Ovary (tissue), 9 donors: ENCODE results near the gene TNS3. TPM values are rescaled to one million over a fixed set of nuclear protein-coding genes. Genes with fewer than 3 reads are reported as not detected.

Experiments
- DNase-seq, 5 donors: peaks; one replicate each; pipeline ENCODE4 v3.0.0-alpha.2; 2019 to 2020
- H3K27ac ChIP-seq, 2 donors: fragments of 200-600 bp; one replicate each; pipeline versions ENCODE4 v1.5.1 to v1.8.0; 2019 to 2022
- H3K27me3 ChIP-seq: fragments of 200-600 bp; one replicate; pipeline ENCODE4 v1.8.0; 2022
- H3K36me3 ChIP-seq: fragments of 200-600 bp; sonication (generic); one replicate; pipeline ENCODE4 v1.5.1; 2019
- H3K4me1 ChIP-seq: one replicate; pipeline ENCODE4 v1.8.1; 2013; ENCODE audit warnings: mild to moderate bottlenecking, moderate library complexity; ENCODE audit not compliant: insufficient read depth
- H3K4me3 ChIP-seq: fragments of 200-600 bp; sonication (generic); one replicate; pipeline ENCODE4 v1.5.1; 2017
- H3K9me3 ChIP-seq, 2 donors: fragments of 200-600 bp in 1 of 2; sonication (generic) in 1 of 2; one replicate each; pipeline versions ENCODE4 v1.5.1 to v1.8.1; 2013 to 2019; ENCODE audit warnings: mild to moderate bottlenecking in 1 of 2, moderate library complexity in 1 of 2
- EP300 ChIP-seq: sonication (generic); formaldehyde crosslinking; IDR thresholded peaks from one replicate; pipeline ENCODE4 v1.6.1; 2017; ENCODE audit warnings: antibody characterized with exemption
- POLR2A ChIP-seq: fragments of 450-650 bp; IDR thresholded peaks from one replicate; pipeline ENCODE4 v1.6.1; 2017; ENCODE audit warnings: antibody characterized with exemption, mild to moderate bottlenecking, moderate library complexity
- WGBS, 3 donors: extraction: QIAGEN DNeasy Blood & Tissue Kit in 1 of 3; methylation state at CpG; one replicate each; pipeline versions ENCODE4 v1.1.5 to v1.1.7; 2013 to 2017; 5-methylcytosine and 5-hydroxymethylcytosine counted together
- intact Hi-C, 4 donors: fragments of 100-400 bp; cut with DNase I; formaldehyde crosslinking; loops; one replicate each; pipeline versions ENCODE4 v1.11.0 to v1.15.1; 2022 to 2023
- polyA plus RNA-seq, 2 donors: library from polyadenylated mRNA; stranded (reverse); fragments of 200-250 nt in 1 of 2; fragments of 350-450 nt in 1 of 2; fragmentation: Illumina TruSeq in 1 of 2; extraction: RNeasy Lipid Tissue Mini Kit (QIAGEN cat#74804) in 1 of 2; gene quantifications; one replicate each; pipeline ENCODE4 v1.2.3, GENCODE V29; 2013 to 2014
- total RNA-seq, 7 donors: library from RNA; depleted of rRNA in 2 of 7; stranded (reverse); fragments of >200 nt in 2 of 7; fragmentation: NEBNext Ultra II Directional in 3 of 7; extraction: Animal tissue kit (Norgen Biotek cat#: 25700) in 3 of 7; gene quantifications; one replicate each; pipeline versions ENCODE4 v1.1.0 to v1.2.4, GENCODE V29; 2016 to 2023
- TF ChIP-seq, protein P1 (sequence below), 3 donors: fragments of 450-650 bp in 2 of 3; fragments of 200-600 bp in 1 of 3; IDR thresholded peaks; one replicate each; pipeline versions ENCODE4 v1.5.1 to v1.8.0; 2016 to 2022; ENCODE audit warnings: antibody characterized with exemption in 3 of 3, mild to moderate bottlenecking in 1 of 3
- donor health status: DM: no; HTN: no; CAD: no; lungs with moderate emphysema.
- donor health status: DM: no; HTN: no; CAD: no.
- donor health status: Bipolar disorder and iron deficiency.
- donor health status: DM: yes; HTN: yes; CAD: no.
- donor health status: DM: no; HTN: no; CAD: no.
- donor health status: DM: yes; HTN: yes; CAD: no.

TNS3 gene
- total and polyA plus RNA-seq, 9 donors = 36.6 to 137 (median 91.3) TPM

DNA sequence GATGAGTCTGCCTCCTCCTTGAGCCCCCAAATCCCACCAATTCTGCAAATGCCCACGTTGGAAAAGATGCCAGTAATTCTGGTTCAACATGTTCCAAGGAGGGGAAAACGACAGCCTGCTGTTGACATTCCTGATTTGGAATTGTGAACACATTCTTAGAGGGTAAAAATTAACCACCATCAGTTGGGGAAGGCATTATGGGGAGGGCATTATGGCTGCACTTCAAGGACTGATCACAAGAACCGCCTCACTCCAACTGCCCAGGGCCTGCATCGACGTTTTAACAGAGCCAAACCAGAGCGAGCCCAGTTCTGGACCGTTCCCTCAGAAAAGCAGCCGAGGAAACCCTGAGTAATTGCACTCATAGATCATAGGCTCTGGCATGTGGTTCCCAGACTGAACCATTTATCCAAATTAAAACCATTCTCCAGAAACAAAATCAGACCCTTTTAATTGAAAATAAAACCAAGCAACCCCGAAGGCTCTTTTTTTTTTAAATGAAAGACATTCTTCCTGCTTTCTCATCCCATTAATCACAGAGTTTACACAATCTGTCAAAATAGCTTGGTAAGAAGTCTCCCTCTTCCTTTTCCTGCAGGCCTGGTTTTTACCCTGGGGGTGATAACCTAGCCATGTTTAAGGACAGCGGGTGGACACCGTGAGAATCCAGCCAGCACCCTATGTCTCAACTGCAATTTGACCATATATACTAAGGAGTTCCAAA lies 8.0 kb downstream of the TNS3 start:
- H3K27ac ChIP-seq = peak overlapping the region in 1 of 2 donors; percentile 55
- no peaks in the 10 kb centered on the region for H3K27me3 ChIP-seq
- WGBS, 3 donors = 3 to 4% (median 4%) methylated on average over 11 of the region's 11 CpGs
- no peaks in the 10 kb centered on the region for H3K9me3 ChIP-seq
- H3K36me3 ChIP-seq = no peaks in the 10 kb centered on the region
- H3K4me3 ChIP-seq = no peak overlapping the region
- peaks cover 46% of the 10 kb centered on the region for H3K4me1 ChIP-seq
- intact Hi-C loops = loop anchor here in 2 of 4 donors (5.0 to 10.0 kb wide), 4 partner anchors 37 to 299 kb away; no protein-coding TSS in a partner anchor
- TF ChIP-seq EP300 (no peak), POLR2A (no peak)
- TF ChIP-seq, protein P1, sequence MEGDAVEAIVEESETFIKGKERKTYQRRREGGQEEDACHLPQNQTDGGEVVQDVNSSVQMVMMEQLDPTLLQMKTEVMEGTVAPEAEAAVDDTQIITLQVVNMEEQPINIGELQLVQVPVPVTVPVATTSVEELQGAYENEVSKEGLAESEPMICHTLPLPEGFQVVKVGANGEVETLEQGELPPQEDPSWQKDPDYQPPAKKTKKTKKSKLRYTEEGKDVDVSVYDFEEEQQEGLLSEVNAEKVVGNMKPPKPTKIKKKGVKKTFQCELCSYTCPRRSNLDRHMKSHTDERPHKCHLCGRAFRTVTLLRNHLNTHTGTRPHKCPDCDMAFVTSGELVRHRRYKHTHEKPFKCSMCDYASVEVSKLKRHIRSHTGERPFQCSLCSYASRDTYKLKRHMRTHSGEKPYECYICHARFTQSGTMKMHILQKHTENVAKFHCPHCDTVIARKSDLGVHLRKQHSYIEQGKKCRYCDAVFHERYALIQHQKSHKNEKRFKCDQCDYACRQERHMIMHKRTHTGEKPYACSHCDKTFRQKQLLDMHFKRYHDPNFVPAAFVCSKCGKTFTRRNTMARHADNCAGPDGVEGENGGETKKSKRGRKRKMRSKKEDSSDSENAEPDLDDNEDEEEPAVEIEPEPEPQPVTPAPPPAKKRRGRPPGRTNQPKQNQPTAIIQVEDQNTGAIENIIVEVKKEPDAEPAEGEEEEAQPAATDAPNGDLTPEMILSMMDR (IDR thresholded peaks at IDR 0.05) = no peak
- DNase-seq = peak in 4 of 5 donors; percentile 51 to 54 (median 51)

DNA sequence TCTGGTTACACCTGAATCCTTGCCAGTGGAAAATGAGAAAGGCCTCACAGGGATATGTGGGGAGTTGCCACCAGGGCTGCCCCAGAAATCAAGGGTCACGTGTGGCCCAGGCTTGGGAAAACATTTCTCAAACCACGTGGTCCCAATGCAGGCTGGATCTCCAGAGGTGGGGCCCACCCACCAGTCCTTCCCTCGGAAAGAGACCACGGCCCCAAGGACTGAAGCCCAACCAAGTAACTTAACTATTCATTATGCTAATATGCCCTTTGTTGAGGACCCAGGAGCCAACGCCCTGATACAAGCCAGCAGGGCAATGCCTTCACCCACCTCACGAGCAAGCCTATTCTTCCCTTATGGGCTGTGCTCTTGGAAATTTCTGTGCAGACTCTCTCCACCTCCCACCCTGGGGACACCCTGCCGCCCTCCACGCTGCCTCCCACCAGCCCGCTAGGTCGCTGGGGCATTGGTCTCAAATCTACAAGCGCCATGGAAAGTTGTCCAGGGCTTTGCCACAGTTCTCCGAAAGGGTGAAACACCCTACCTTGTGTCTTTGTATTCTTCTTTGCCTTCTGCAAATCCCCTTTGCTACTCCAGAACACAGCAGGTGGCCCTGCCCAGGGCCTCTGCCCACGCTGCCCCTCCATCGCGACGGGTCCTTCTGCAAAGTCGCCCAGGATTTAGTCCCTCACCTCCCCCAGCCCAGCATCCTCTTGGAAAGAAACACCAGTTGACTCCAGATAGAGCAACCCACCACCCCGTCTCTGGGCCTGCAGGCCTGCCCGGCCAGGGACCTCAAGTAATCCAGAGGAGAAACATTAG lies 8.8 kb downstream of the TNS3 start:
- Histone ChIP-seq H3K4me3 (no peak overlapping the region), H3K27ac (peak overlapping the region in 1 of 2 donors; percentile 55), H3K36me3 (no peaks in the 10 kb centered on the region), H3K4me1 (peaks cover 52% of the 10 kb centered on the region), H3K27me3 (no peaks in the 10 kb centered on the region), H3K9me3 (no peaks in the 10 kb centered on the region)
- intact Hi-C loops = loop anchor here in 2 of 4 donors (5.0 to 10.0 kb wide), 4 partner anchors 36 to 298 kb away; no protein-coding TSS in a partner anchor
- DNase-seq = no peak
- no peak for TF ChIP-seq POLR2A
- 70 to 75% (median 70%) methylated on average over 19 of the region's 19 CpGs for WGBS, 3 donors

DNA sequence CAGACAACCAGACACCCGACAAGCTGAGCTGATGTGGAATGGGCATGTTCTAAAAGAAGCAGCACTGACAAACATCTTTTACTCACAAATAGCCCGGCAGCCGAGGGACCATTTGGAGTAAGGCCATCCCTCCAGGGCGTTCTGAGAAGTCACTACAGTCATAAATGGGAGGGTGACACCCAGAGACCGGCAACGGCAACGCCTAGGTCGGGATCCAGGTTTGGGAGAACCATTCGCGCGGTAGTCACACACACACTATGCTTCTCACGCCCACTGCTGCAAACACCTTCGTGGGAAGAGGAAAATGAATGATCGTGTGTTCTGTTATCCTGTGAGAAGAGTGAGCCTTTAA lies 9.8 kb downstream of the TNS3 start:
- H3K36me3 ChIP-seq = no peaks in the 10 kb centered on the region
- intact Hi-C loops = loop anchor here in 2 of 4 donors (5.0 to 10.0 kb wide), 4 partner anchors 35 to 297 kb away; no protein-coding TSS in a partner anchor
- TF ChIP-seq POLR2A (no peak), EP300 (no peak)
- TF ChIP-seq, protein P1 (IDR thresholded peaks at IDR 0.05) = no peak
- no peak for DNase-seq
- peak overlapping the region; percentile 72 to 77 for H3K27ac ChIP-seq
- H3K4me1 ChIP-seq = peaks cover 49% of the 10 kb centered on the region
- 34 to 60% (median 38%) methylated on average over 14 of the region's 14 CpGs for WGBS, 3 donors
- H3K27me3 ChIP-seq = no peaks in the 10 kb centered on the region
- H3K9me3 ChIP-seq = no peaks in the 10 kb centered on the region
- H3K4me3 ChIP-seq = no peak overlapping the region

DNA sequence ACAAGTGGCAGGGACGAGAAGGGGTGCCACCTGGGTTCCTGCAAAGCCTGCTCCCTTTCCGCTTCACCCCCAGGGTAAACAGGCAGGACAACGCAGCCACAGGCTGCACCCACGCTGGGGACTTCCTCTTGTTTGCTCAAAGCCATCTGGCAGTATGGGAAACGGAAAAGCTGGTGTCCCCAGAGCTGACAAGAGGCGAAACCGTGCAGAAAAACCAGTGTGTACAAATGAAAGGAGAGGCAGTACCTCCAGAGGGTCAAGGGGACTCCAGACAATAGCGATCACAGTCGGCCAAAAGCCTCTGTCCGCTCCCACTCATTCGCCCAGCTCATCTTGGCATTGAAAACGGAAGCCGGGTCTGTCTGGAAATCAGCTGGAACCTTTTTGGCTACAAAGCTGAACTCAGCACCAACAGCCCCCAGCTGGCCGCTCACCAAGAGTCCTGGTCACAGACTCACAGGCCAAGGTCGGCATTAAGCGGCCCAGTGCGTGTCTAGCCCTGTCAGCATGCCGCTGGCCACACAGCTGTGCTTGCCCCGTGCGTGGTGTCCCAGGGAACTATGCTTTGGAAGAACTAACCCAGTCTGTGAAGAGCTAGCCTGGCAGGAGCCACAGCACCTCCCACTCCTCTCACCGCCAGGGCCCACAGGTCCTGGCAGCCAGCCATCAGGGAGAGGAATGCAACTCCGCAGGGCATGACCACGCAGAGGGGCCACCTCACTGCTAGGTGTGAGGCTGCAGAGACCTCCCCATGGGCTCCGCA lies 10.4 kb downstream of the TNS3 start:
- Histone ChIP-seq H3K27ac (peak overlapping the region; percentile 72 to 77), H3K36me3 (no peaks in the 10 kb centered on the region), H3K9me3 (no peaks in the 10 kb centered on the region), H3K27me3 (no peaks in the 10 kb centered on the region), H3K4me3 (peak overlapping the region; percentile 22), H3K4me1 (peaks cover 52% of the 10 kb centered on the region)
- 9 to 24% (median 10%) methylated on average over 23 to 24 of the region's 24 CpGs for WGBS, 3 donors
- TF ChIP-seq, protein P1 (IDR thresholded peaks at IDR 0.05) = no peak
- TF ChIP-seq EP300 (no peak), POLR2A (no peak)
- intact Hi-C loops = loop anchor here in 2 of 4 donors (5.0 to 10.0 kb wide), 4 partner anchors 34 to 297 kb away; no protein-coding TSS in a partner anchor
- DNase-seq = peak; percentile 70 to 87 (median 81)
